Measurements from ENCODE around the gene EDIL3.
A peak's percentile ranks its signal among the peaks of the same experiment; 100 is the strongest.

Gene EDIL3

DNA sequence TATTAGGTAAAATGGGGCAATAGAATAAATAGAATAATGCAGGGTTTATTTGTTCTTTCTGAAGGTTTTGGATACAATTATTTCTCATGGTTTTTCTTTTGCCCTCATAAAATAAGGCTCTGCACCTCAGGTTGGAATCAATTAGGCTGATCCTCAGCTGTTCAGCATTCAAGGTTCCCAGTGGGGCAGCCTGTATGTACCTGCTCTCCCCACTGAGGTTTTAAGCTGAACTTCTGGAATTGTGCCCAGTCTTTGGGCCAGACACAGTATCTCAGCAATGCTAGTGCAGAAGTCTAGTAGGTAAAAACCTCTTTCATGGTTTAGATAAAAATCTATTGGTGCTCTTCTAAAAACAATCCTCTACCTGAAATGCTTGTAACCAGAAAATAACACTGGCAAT lies 98.0 kb downstream of the EDIL3 start:
- DNase-seq = no peak
- Histone ChIP-seq H3K4ac (ENCODE audit: low read depth in 1 of 2, low read length in 2 of 2) (no peak overlapping the region), H3K18ac (ENCODE audit: low read depth in 1 of 2, low read length in 2 of 2) (no peak overlapping the region), H3K36me3 (ENCODE audit: control insufficient read depth in 1 of 2, insufficient read depth in 2 of 2, low read depth in 1 of 2, low read length in 2 of 2) (no peaks in the 10 kb centered on the region), H3K14ac (ENCODE audit: low read length in 2 of 2) (no peak overlapping the region), H2AFZ (ENCODE audit: low read depth, low read length) (no peak overlapping the region), H3K4me1 (ENCODE audit: control insufficient read depth, insufficient read depth, low read depth, low read length) (no peaks in the 10 kb centered on the region), H3K27me3 (ENCODE audit: control insufficient read depth in 1 of 2, insufficient read depth in 1 of 2, low read length in 2 of 2) (no peaks in the 10 kb centered on the region), H2BK12ac (ENCODE audit: low read length in 2 of 2) (no peak overlapping the region), H3K4me3 (ENCODE audit: insufficient read depth in 1 of 2, low read depth in 1 of 2, low read length in 2 of 2) (no peak overlapping the region), H2BK120ac (ENCODE audit: low read depth, low read length) (no peak overlapping the region), H3K4me2 (ENCODE audit: low read length, poor library complexity, severe bottlenecking) (no peak overlapping the region), H2BK15ac (ENCODE audit: low read depth, poor library complexity, severe bottlenecking) (no peak overlapping the region), H3K9ac (ENCODE audit: low read length) (no peak overlapping the region), H2BK5ac (ENCODE audit: low read depth, low read length, poor library complexity, severe bottlenecking) (no peak overlapping the region), H3K27ac (ENCODE audit: low read length, poor library complexity, severe bottlenecking) (no peak overlapping the region), H3K23ac (ENCODE audit: low read length in 2 of 2) (no peak overlapping the region), H2AK5ac (ENCODE audit: low read length, severe bottlenecking) (peak overlapping the region; percentile 4), H4K91ac (ENCODE audit: low read length) (no peak overlapping the region), H3K9me3 (ENCODE audit: control insufficient read depth, low read length) (peaks cover under 1% of the 10 kb centered on the region), H4K8ac (ENCODE audit: low read length) (no peak overlapping the region), H3K79me1 (replicated peaks; ENCODE audit: low read length, poor library complexity, severe bottlenecking) (peaks cover 3% of the 10 kb centered on the region)

DNA sequence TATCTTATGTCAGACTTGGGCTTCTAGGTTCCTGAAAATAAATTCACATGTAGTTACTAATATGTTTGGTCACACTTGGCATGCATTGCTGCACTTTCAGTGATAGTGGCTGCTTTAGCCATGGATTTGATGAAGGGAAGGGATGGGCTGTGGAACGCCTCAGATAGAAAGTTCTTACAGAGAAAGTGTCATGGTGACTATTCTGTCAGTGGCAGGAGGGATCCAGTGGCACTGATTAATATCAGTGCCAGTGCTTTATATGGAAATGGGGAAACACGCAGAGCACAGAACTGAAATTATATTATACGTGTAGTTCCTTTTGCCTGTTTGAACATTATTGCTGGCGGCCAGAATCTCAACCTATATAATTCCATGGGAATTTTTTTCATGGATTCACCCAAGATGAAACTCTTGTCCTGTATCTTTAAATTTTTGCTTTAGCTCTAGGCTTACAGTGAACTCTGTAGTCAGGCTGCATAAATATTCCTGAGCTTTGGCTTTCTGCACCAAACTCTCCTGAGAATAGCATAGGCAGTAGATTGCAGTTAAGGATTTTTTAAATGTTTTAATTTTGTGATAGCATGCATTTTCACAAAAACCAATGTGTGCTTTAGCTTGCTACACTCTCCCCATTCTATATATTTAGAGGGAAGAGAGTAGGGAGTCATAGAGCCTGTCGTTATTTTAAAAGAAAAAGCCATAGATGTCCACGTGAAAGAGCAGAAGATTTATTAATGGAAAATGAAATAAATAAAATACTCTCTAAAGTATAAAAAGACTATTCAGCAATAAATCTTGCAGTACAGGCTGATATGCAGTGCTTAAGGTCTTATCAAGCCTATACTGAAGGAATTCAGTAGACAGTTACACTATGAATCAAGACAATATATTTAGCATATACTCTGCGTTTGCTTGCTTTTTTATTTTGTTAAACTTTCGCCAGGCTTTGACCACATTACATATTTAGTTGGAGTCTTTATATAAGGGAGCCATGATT lies 98.7 kb downstream of the EDIL3 start:
- Histone ChIP-seq H3K9ac (ENCODE audit: low read length) (no peak overlapping the region), H3K27me3 (ENCODE audit: control insufficient read depth in 1 of 2, insufficient read depth in 1 of 2, low read length in 2 of 2) (no peaks in the 10 kb centered on the region), H2BK5ac (ENCODE audit: low read depth, low read length, poor library complexity, severe bottlenecking) (no peak overlapping the region), H3K14ac (ENCODE audit: low read length in 2 of 2) (no peak overlapping the region), H2AFZ (ENCODE audit: low read depth, low read length) (no peak overlapping the region), H2BK15ac (ENCODE audit: low read depth, poor library complexity, severe bottlenecking) (no peak overlapping the region), H3K79me1 (replicated peaks; ENCODE audit: low read length, poor library complexity, severe bottlenecking) (peaks cover 3% of the 10 kb centered on the region), H3K36me3 (ENCODE audit: control insufficient read depth in 1 of 2, insufficient read depth in 2 of 2, low read depth in 1 of 2, low read length in 2 of 2) (no peaks in the 10 kb centered on the region), H3K18ac (ENCODE audit: low read depth in 1 of 2, low read length in 2 of 2) (no peak overlapping the region), H3K9me3 (ENCODE audit: control insufficient read depth, low read length) (peaks cover 7% of the 10 kb centered on the region), H3K4me1 (ENCODE audit: control insufficient read depth, insufficient read depth, low read depth, low read length) (no peaks in the 10 kb centered on the region), H2BK120ac (ENCODE audit: low read depth, low read length) (no peak overlapping the region), H4K8ac (ENCODE audit: low read length) (no peak overlapping the region), H3K4me2 (ENCODE audit: low read length, poor library complexity, severe bottlenecking) (no peak overlapping the region), H3K23ac (ENCODE audit: low read length in 2 of 2) (no peak overlapping the region), H4K91ac (ENCODE audit: low read length) (no peak overlapping the region), H3K4ac (ENCODE audit: low read depth in 1 of 2, low read length in 2 of 2) (no peak overlapping the region), H3K27ac (ENCODE audit: low read length, poor library complexity, severe bottlenecking) (no peak overlapping the region), H3K4me3 (ENCODE audit: insufficient read depth in 1 of 2, low read depth in 1 of 2, low read length in 2 of 2) (no peak overlapping the region), H2BK12ac (ENCODE audit: low read length in 2 of 2) (no peak overlapping the region), H2AK5ac (ENCODE audit: low read length, severe bottlenecking) (no peak overlapping the region)
- 100% methylated on average over 4 of the region's 8 CpGs for WGBS
- no peak for DNase-seq

DNA sequence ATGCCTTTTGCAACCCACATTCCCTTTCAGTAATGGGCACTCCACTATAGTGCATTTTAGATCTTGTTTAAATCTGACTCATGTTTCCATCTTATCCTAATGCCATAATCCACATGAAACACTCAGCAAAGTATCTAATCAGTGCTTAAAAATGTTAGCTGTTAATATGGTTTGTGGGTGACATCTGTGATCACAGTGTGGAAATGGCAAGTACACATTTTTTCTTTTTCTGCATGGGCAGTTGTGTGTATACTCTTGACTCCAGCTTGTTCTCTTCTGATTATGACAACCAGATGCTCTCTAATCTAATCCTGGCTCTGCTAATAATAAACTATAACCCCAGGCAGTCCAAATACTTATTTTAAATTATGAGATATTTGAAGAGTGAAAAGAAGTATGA lies 103.3 kb downstream of the EDIL3 start:
- Histone ChIP-seq H3K14ac (ENCODE audit: low read length in 2 of 2) (no peak overlapping the region), H3K4me2 (ENCODE audit: low read length, poor library complexity, severe bottlenecking) (no peak overlapping the region), H3K18ac (ENCODE audit: low read depth in 1 of 2, low read length in 2 of 2) (no peak overlapping the region), H3K9ac (ENCODE audit: low read length) (no peak overlapping the region), H3K23ac (ENCODE audit: low read length in 2 of 2) (no peak overlapping the region), H3K9me3 (ENCODE audit: control insufficient read depth, low read length) (peaks cover 7% of the 10 kb centered on the region), H4K91ac (ENCODE audit: low read length) (no peak overlapping the region), H3K27ac (ENCODE audit: low read length, poor library complexity, severe bottlenecking) (no peak overlapping the region), H2BK120ac (ENCODE audit: low read depth, low read length) (no peak overlapping the region), H3K79me1 (replicated peaks; ENCODE audit: low read length, poor library complexity, severe bottlenecking) (peaks cover 15% of the 10 kb centered on the region), H2BK12ac (ENCODE audit: low read length in 2 of 2) (no peak overlapping the region), H3K36me3 (ENCODE audit: control insufficient read depth in 1 of 2, insufficient read depth in 2 of 2, low read depth in 1 of 2, low read length in 2 of 2) (no peaks in the 10 kb centered on the region), H2AK5ac (ENCODE audit: low read length, severe bottlenecking) (no peak overlapping the region), H3K4me3 (ENCODE audit: insufficient read depth in 1 of 2, low read depth in 1 of 2, low read length in 2 of 2) (no peak overlapping the region), H3K4ac (ENCODE audit: low read depth in 1 of 2, low read length in 2 of 2) (no peak overlapping the region), H2AFZ (ENCODE audit: low read depth, low read length) (no peak overlapping the region), H2BK15ac (ENCODE audit: low read depth, poor library complexity, severe bottlenecking) (no peak overlapping the region), H3K4me1 (ENCODE audit: control insufficient read depth, insufficient read depth, low read depth, low read length) (no peaks in the 10 kb centered on the region), H3K27me3 (ENCODE audit: control insufficient read depth in 1 of 2, insufficient read depth in 1 of 2, low read length in 2 of 2) (no peaks in the 10 kb centered on the region), H4K8ac (ENCODE audit: low read length) (no peak overlapping the region), H2BK5ac (ENCODE audit: low read depth, low read length, poor library complexity, severe bottlenecking) (no peak overlapping the region)
- DNase-seq = no peak

DNA sequence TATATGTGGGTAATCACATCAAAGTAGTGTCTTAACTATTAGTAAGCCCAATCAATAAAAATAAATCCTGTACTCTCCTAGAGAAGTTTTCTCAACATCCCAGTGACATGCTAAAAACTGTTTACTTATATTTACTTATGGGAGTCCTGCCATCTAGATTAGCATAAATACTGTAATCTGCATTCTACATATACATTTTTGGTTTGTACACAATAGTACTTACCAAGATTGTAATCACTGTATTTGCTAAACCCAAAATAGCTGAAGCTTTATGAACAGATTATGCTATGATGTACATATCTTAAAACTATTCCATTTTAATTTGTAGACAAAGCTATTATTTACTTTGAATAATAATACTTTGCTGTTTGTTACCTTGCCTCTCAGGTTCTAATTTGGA lies 105.4 kb downstream of the EDIL3 start:
- Histone ChIP-seq H2BK120ac (ENCODE audit: low read depth, low read length) (no peak overlapping the region), H3K18ac (ENCODE audit: low read depth in 1 of 2, low read length in 2 of 2) (no peak overlapping the region), H3K4me3 (ENCODE audit: insufficient read depth in 1 of 2, low read depth in 1 of 2, low read length in 2 of 2) (no peak overlapping the region), H2BK5ac (ENCODE audit: low read depth, low read length, poor library complexity, severe bottlenecking) (no peak overlapping the region), H3K4me2 (ENCODE audit: low read length, poor library complexity, severe bottlenecking) (no peak overlapping the region), H2BK15ac (ENCODE audit: low read depth, poor library complexity, severe bottlenecking) (no peak overlapping the region), H4K91ac (ENCODE audit: low read length) (no peak overlapping the region), H3K9me3 (ENCODE audit: control insufficient read depth, low read length) (peaks cover 7% of the 10 kb centered on the region), H3K9ac (ENCODE audit: low read length) (no peak overlapping the region), H3K23ac (ENCODE audit: low read length in 2 of 2) (no peak overlapping the region), H3K4ac (ENCODE audit: low read depth in 1 of 2, low read length in 2 of 2) (no peak overlapping the region), H3K14ac (ENCODE audit: low read length in 2 of 2) (no peak overlapping the region), H3K27ac (ENCODE audit: low read length, poor library complexity, severe bottlenecking) (no peak overlapping the region), H3K36me3 (ENCODE audit: control insufficient read depth in 1 of 2, insufficient read depth in 2 of 2, low read depth in 1 of 2, low read length in 2 of 2) (no peaks in the 10 kb centered on the region), H2BK12ac (ENCODE audit: low read length in 2 of 2) (no peak overlapping the region), H3K4me1 (ENCODE audit: control insufficient read depth, insufficient read depth, low read depth, low read length) (no peaks in the 10 kb centered on the region), H2AK5ac (ENCODE audit: low read length, severe bottlenecking) (no peak overlapping the region), H2AFZ (ENCODE audit: low read depth, low read length) (no peak overlapping the region), H3K79me1 (replicated peaks; ENCODE audit: low read length, poor library complexity, severe bottlenecking) (peaks cover 14% of the 10 kb centered on the region), H3K27me3 (ENCODE audit: control insufficient read depth in 1 of 2, insufficient read depth in 1 of 2, low read length in 2 of 2) (no peaks in the 10 kb centered on the region), H4K8ac (ENCODE audit: low read length) (no peak overlapping the region)
- DNase-seq = no peak
